ENCODE results near the gene NXPE2.

The NXPE2 gene

GRCh38 chr11:114685097-114685496 lies 6.8 kb downstream of the NXPE2 start:
- ChIA-PET CTCF (no interaction called here), POLR2A (no interaction called here)
- DNase-seq (ENCODE audit: extremely low spot score), result no peak
- no peak for TF ChIP-seq PKNOX1 (IDR thresholded peaks at IDR 0.05)
- no peak for TF ChIP-seq FOXA1 (IDR thresholded peaks at IDR 0.05)
- no peak for TF ChIP-seq SP1 (IDR thresholded peaks at IDR 0.05)
- no peak for TF ChIP-seq ELF4 (IDR thresholded peaks at IDR 0.05)
- TF ChIP-seq NFRKB (IDR thresholded peaks at IDR 0.05), result no peak
- TF ChIP-seq ARNT (IDR thresholded peaks at IDR 0.05), result no peak
- no peak for TF ChIP-seq TARDBP (IDR thresholded peaks at IDR 0.05)
- TF ChIP-seq L3MBTL2 (conservative IDR thresholded peaks at IDR 0.05), result no peak
- no peak for TF ChIP-seq FOXK2 (IDR thresholded peaks at IDR 0.05)
- TF ChIP-seq ZNF384 (IDR thresholded peaks at IDR 0.05), result no peak
- TF ChIP-seq LEF1 (IDR thresholded peaks at IDR 0.05; ENCODE audit: borderline replicate concordance), result no peak
- no peak for TF ChIP-seq HDGF (IDR thresholded peaks at IDR 0.05; ENCODE audit: borderline replicate concordance)
- TF ChIP-seq SUZ12 (IDR thresholded peaks at IDR 0.05), result no peak
- TF ChIP-seq CTBP1 (IDR thresholded peaks at IDR 0.05; ENCODE audit: borderline replicate concordance), result no peak
- no peak for TF ChIP-seq BHLHE40 (IDR thresholded peaks at IDR 0.05; ENCODE audit: borderline replicate concordance)

- no peak for TF ChIP-seq ELF4 (IDR thresholded peaks at IDR 0.05)
- TF ChIP-seq SP1 (IDR thresholded peaks at IDR 0.05), result no peak
- TF ChIP-seq NFRKB (IDR thresholded peaks at IDR 0.05), result no peak
- no peak for TF ChIP-seq CTBP1 (IDR thresholded peaks at IDR 0.05; ENCODE audit: borderline replicate concordance)
- TF ChIP-seq L3MBTL2 (conservative IDR thresholded peaks at IDR 0.05), result no peak
- TF ChIP-seq SUZ12 (IDR thresholded peaks at IDR 0.05), result no peak
- TF ChIP-seq BHLHE40 (IDR thresholded peaks at IDR 0.05; ENCODE audit: borderline replicate concordance), result no peak
- TF ChIP-seq TARDBP (IDR thresholded peaks at IDR 0.05), result no peak
- TF ChIP-seq ZNF384 (IDR thresholded peaks at IDR 0.05), result no peak
- no peak for TF ChIP-seq LEF1 (IDR thresholded peaks at IDR 0.05; ENCODE audit: borderline replicate concordance)
- no peak for TF ChIP-seq FOXA1 (IDR thresholded peaks at IDR 0.05)
- TF ChIP-seq FOXM1 (IDR thresholded peaks at IDR 0.05; ENCODE audit: borderline replicate concordance), result no peak
- POLR2A ChIA-PET, result no interaction called here
- CTCF ChIA-PET, result no interaction called here
- no peak for DNase-seq (ENCODE audit: extremely low spot score)
Measured at GRCh38 chr11:114705280-114706024, 27.1 kb downstream of the NXPE2 start.

GRCh38 chr11:114709960-114710359 lies 31.6 kb downstream of the NXPE2 start:
- no peak for TF ChIP-seq HDGF (IDR thresholded peaks at IDR 0.05; ENCODE audit: borderline replicate concordance)
- TF ChIP-seq TARDBP (IDR thresholded peaks at IDR 0.05), result no peak
- no peak for TF ChIP-seq BHLHE40 (IDR thresholded peaks at IDR 0.05; ENCODE audit: borderline replicate concordance)
- DNase-seq (ENCODE audit: extremely low spot score), result no peak
- ChIA-PET CTCF (no interaction called here), POLR2A (no interaction called here)

- ChIA-PET POLR2A (no interaction called here), CTCF (no interaction called here)
- no peak for TF ChIP-seq SUZ12 (IDR thresholded peaks at IDR 0.05)
- TF ChIP-seq LEF1 (IDR thresholded peaks at IDR 0.05; ENCODE audit: borderline replicate concordance), result no peak
- no peak for TF ChIP-seq FOXA1 (IDR thresholded peaks at IDR 0.05)
- no peak for TF ChIP-seq CTBP1 (IDR thresholded peaks at IDR 0.05; ENCODE audit: borderline replicate concordance)
- no peak for DNase-seq (ENCODE audit: extremely low spot score)
Measured at GRCh38 chr11:114713756-114714155, 35.4 kb downstream of the NXPE2 start.

GRCh38 chr11:114719562-114719961 lies 41.2 kb downstream of the NXPE2 start:
- CTCF ChIA-PET, result no interaction called here
- POLR2A ChIA-PET, result no interaction called here
- no peak for DNase-seq (ENCODE audit: extremely low spot score)
- TF ChIP-seq FOXA1 (IDR thresholded peaks at IDR 0.05) (no peak), PKNOX1 (IDR thresholded peaks at IDR 0.05) (no peak), LEF1 (IDR thresholded peaks at IDR 0.05; ENCODE audit: borderline replicate concordance) (no peak), L3MBTL2 (conservative IDR thresholded peaks at IDR 0.05) (no peak), SUZ12 (IDR thresholded peaks at IDR 0.05) (no peak), NFRKB (IDR thresholded peaks at IDR 0.05) (no peak), BHLHE40 (IDR thresholded peaks at IDR 0.05; ENCODE audit: borderline replicate concordance) (no peak), FOXM1 (IDR thresholded peaks at IDR 0.05; ENCODE audit: borderline replicate concordance) (no peak), ELF4 (IDR thresholded peaks at IDR 0.05) (no peak), CTBP1 (IDR thresholded peaks at IDR 0.05; ENCODE audit: borderline replicate concordance) (no peak), SP1 (IDR thresholded peaks at IDR 0.05) (no peak), FOXK2 (IDR thresholded peaks at IDR 0.05) (no peak), HDGF (IDR thresholded peaks at IDR 0.05; ENCODE audit: borderline replicate concordance) (no peak), TARDBP (IDR thresholded peaks at IDR 0.05) (no peak), ZNF384 (IDR thresholded peaks at IDR 0.05) (no peak), ARNT (IDR thresholded peaks at IDR 0.05) (no peak)

- POLR2A ChIA-PET, result no interaction called here
- no peak for DNase-seq (ENCODE audit: extremely low spot score)
- CTCF ChIA-PET, result no interaction called here
- TF ChIP-seq FOXK2 (IDR thresholded peaks at IDR 0.05) (no peak), ELF4 (IDR thresholded peaks at IDR 0.05) (no peak), FOXM1 (IDR thresholded peaks at IDR 0.05; ENCODE audit: borderline replicate concordance) (no peak), FOXA1 (IDR thresholded peaks at IDR 0.05) (no peak), BHLHE40 (IDR thresholded peaks at IDR 0.05; ENCODE audit: borderline replicate concordance) (no peak), SUZ12 (IDR thresholded peaks at IDR 0.05) (no peak)
Measured at GRCh38 chr11:114724916-114725524, 46.7 kb downstream of the NXPE2 start.

- CTCF ChIA-PET, result no interaction called here
- DNase-seq (ENCODE audit: extremely low spot score), result no peak
- TF ChIP-seq HDGF (IDR thresholded peaks at IDR 0.05; ENCODE audit: borderline replicate concordance), result no peak
- TF ChIP-seq TARDBP (IDR thresholded peaks at IDR 0.05), result no peak
- no peak for TF ChIP-seq SP1 (IDR thresholded peaks at IDR 0.05)
- no peak for TF ChIP-seq NFRKB (IDR thresholded peaks at IDR 0.05)
- no peak for TF ChIP-seq SUZ12 (IDR thresholded peaks at IDR 0.05)
- no peak for TF ChIP-seq FOXM1 (IDR thresholded peaks at IDR 0.05; ENCODE audit: borderline replicate concordance)
- no peak for TF ChIP-seq L3MBTL2 (conservative IDR thresholded peaks at IDR 0.05)
- no peak for TF ChIP-seq FOXA1 (IDR thresholded peaks at IDR 0.05)
- no peak for TF ChIP-seq LEF1 (IDR thresholded peaks at IDR 0.05; ENCODE audit: borderline replicate concordance)
- no peak for TF ChIP-seq ARNT (IDR thresholded peaks at IDR 0.05)
- TF ChIP-seq PKNOX1 (IDR thresholded peaks at IDR 0.05), result no peak
- TF ChIP-seq ZNF384 (IDR thresholded peaks at IDR 0.05), result no peak
- no peak for TF ChIP-seq ELF4 (IDR thresholded peaks at IDR 0.05)
- no peak for TF ChIP-seq CTBP1 (IDR thresholded peaks at IDR 0.05; ENCODE audit: borderline replicate concordance)
- POLR2A ChIA-PET, result no interaction called here
Measured at GRCh38 chr11:114725623-114726022, 47.3 kb downstream of the NXPE2 start.

All from HEK293T (cell line).